HG02588 (cell line): ENCODE results near the gene PLEKHM1.

Source experiments
- ATAC-seq: cut with Tn5 transposase; IDR thresholded peaks from one replicate; pipeline ENCODE4 v1.9.1; 2021; ENCODE audit warnings: mild to moderate bottlenecking, moderate library complexity; ENCODE audit not compliant: unreplicated experiment

Gene PLEKHM1

GRCh38 chr17:45404870-45405249, 85.7 kb downstream of the PLEKHM1 start:
- no peak for ATAC-seq

- ATAC-seq, result no peak
These were observed 86.5 kb downstream of the PLEKHM1 start for GRCh38 chr17:45403906-45404490.

- ATAC-seq, result no peak
These were observed 87.6 kb downstream of the PLEKHM1 start for GRCh38 chr17:45402916-45403315.

- ATAC-seq, result no peak
These were observed 91.7 kb downstream of the PLEKHM1 start for GRCh38 chr17:45398800-45399199.

- no peak for ATAC-seq
These were observed 92.7 kb downstream of the PLEKHM1 start for GRCh38 chr17:45397796-45398195.

- no peak for ATAC-seq
These were observed 93.9 kb downstream of the PLEKHM1 start for GRCh38 chr17:45396496-45397205.

GRCh38 chr17:45395569-45396415, 94.7 kb downstream of the PLEKHM1 start:
- no peak for ATAC-seq

GRCh38 chr17:45394913-45395568, 95.5 kb downstream of the PLEKHM1 start:
- ATAC-seq, result no peak

GRCh38 chr17:45394564-45394912, 96.0 kb downstream of the PLEKHM1 start:
- ATAC-seq, result no peak

GRCh38 chr17:45394091-45394490, 96.4 kb downstream of the PLEKHM1 start:
- no peak for ATAC-seq

GRCh38 chr17:45393411-45393810, 97.1 kb downstream of the PLEKHM1 start:
- no peak for ATAC-seq

GRCh38 chr17:45391918-45392317, 98.6 kb downstream of the PLEKHM1 start:
- no peak for ATAC-seq

GRCh38 chr17:45391291-45391690, 99.2 kb downstream of the PLEKHM1 start:
- no peak for ATAC-seq

GRCh38 chr17:45389354-45389753, 101.2 kb downstream of the PLEKHM1 start:
- no peak for ATAC-seq

- no peak for ATAC-seq
These were observed 101.8 kb downstream of the PLEKHM1 start for GRCh38 chr17:45388604-45389325.

GRCh38 chr17:45387739-45388138, 102.8 kb downstream of the PLEKHM1 start:
- no peak for ATAC-seq

- ATAC-seq, result no peak
These were observed 104.3 kb downstream of the PLEKHM1 start for GRCh38 chr17:45386178-45386577.
